HepG2 (cell line): ENCODE data around the gene SGCD. TPM values are rescaled to one million over a fixed set of nuclear protein-coding genes. Genes with fewer than 3 reads are reported as not detected.

ENCODE experiments used
- ATAC-seq: fragments of 200-7000 bp; cut with Tn5 transposase; 3 replicates; pipeline ENCODE4 v1.9.1; 2020; ENCODE audit warnings: mild to moderate bottlenecking, moderate library complexity
- BruUV-seq: library from RNA; stranded (reverse); fragments of 400-500 nt; replicated peaks from 2 replicates; lab custom pipeline; 2021; lab: Mats Ljungman, UMichigan
- CTCF ChIA-PET: fragments of 300-600 bp; formaldehyde crosslinking; extraction: SDS; loops from one replicate; lab custom pipeline; 2021; ENCODE audit warnings: low total read pairs, inconsistent platforms, low intra/inter-chr PET ratio; lab: Yijun Ruan, JAX
- POLR2A ChIA-PET: fragments of 350-600 bp; sonication (Branson Sonifier 250); formaldehyde crosslinking; loops from one replicate; lab custom pipeline; 2020; ENCODE audit warnings: antibody characterized with exemption, inconsistent platforms; lab: Yijun Ruan, JAX
- DNase-seq: peaks from one replicate; pipeline ENCODE4 v3.0.0-alpha.2; 2015; ENCODE audit warnings: low spot score
- FAIRE-seq: peaks from 3 replicates; lab custom pipeline; 2011; peaks lifted over from hg19 to GRCh38; lab: Jason Lieb, UNC
- H2AFZ ChIP-seq: one replicate; pipeline ENCODE4 v1.6.1; 2011; ENCODE audit warnings: low read length, inconsistent platforms
- H3K27ac ChIP-seq: fragments of 300-600 bp; 3 replicates; pipeline ENCODE4 v1.8.0; 2011; ENCODE audit warnings: mixed run types, mild to moderate bottlenecking, mixed read lengths, low read length, inconsistent platforms; ENCODE audit not compliant: insufficient read depth; ENCODE audit errors: extremely low read length
- H3K27me3 ChIP-seq, 2 experiments: fragments of 200-600 bp in 1 of 2; 2 replicates in 1 of 2; 3 replicates in 1 of 2; pipeline versions ENCODE4 v1.6.0 to v1.8.0; 2011; ENCODE audit warnings: low read length in 2 of 2, mild to moderate bottlenecking in 2 of 2, moderate library complexity in 2 of 2, inconsistent platforms in 1 of 2; ENCODE audit not compliant: insufficient read depth in 2 of 2, control insufficient read depth in 1 of 2
- H3K36me3 ChIP-seq, 2 experiments: fragments of 200-600 bp in 1 of 2; replicated peaks in 1 of 2; 2 replicates in 1 of 2; 3 replicates in 1 of 2; pipeline versions ENCODE4 v1.5.1 to v1.8.0; 2011; ENCODE audit warnings: low read length in 2 of 2, inconsistent platforms in 1 of 2; ENCODE audit not compliant: insufficient read depth in 2 of 2, control insufficient read depth in 1 of 2
- H3K4me1 ChIP-seq: 2 replicates; pipeline ENCODE4 v1.5.1; 2012; ENCODE audit warnings: low read length, inconsistent platforms; ENCODE audit not compliant: insufficient read depth
- H3K4me2 ChIP-seq: 2 replicates; pipeline ENCODE4 v1.6.0; 2011; ENCODE audit warnings: low read depth, low read length, inconsistent platforms
- H3K4me3 ChIP-seq, 3 experiments: fragments of 200-600 bp in 1 of 3; sonication (generic), shearing (Covaris generic) in 1 of 3; replicated peaks in 1 of 3; 2 replicates each; pipeline ENCODE4 v1.5.1; 2011 to 2016; ENCODE audit warnings: low read length in 3 of 3, inconsistent platforms in 2 of 3, low read depth in 2 of 3, mild to moderate bottlenecking in 2 of 3, control low read depth in 1 of 3, mixed read lengths in 1 of 3; ENCODE audit not compliant: insufficient read depth in 1 of 3
- H3K79me2 ChIP-seq: one replicate; pipeline ENCODE4 v1.6.1; 2011; ENCODE audit warnings: low read length, inconsistent platforms; ENCODE audit not compliant: insufficient read depth
- H3K9ac ChIP-seq: 2 replicates; pipeline ENCODE4 v1.6.0; 2011; ENCODE audit warnings: mild to moderate bottlenecking, low read depth, low read length, inconsistent platforms; ENCODE audit not compliant: insufficient read depth
- H3K9me3 ChIP-seq: 2 replicates; pipeline ENCODE4 v1.5.1; 2012; ENCODE audit warnings: mild to moderate bottlenecking, low read length
- H4K20me1 ChIP-seq: 2 replicates; pipeline ENCODE4 v1.6.0; 2011; ENCODE audit warnings: inconsistent platforms, mild to moderate bottlenecking, low read length, moderate library complexity; ENCODE audit not compliant: insufficient read depth
- ISL2 ChIP-seq: sonication (generic); formaldehyde crosslinking; IDR thresholded peaks from 2 replicates; pipeline ENCODE4 v1.5.0; 2020; ENCODE audit warnings: missing genetic modification reagents
- NFKB2 ChIP-seq: sonication (generic); formaldehyde crosslinking; IDR thresholded peaks from 2 replicates; pipeline ENCODE4 v1.4.0; 2020; ENCODE audit warnings: missing genetic modification reagents, borderline replicate concordance
- SIX4 ChIP-seq: sonication (generic); formaldehyde crosslinking; IDR thresholded peaks from 2 replicates; pipeline ENCODE4 v1.4.0; 2020; ENCODE audit warnings: missing genetic modification reagents
- TARDBP ChIP-seq: sonication (generic); formaldehyde crosslinking; IDR thresholded peaks from 2 replicates; pipeline ENCODE4 v1.8.0; 2022; ENCODE audit warnings: mild to moderate bottlenecking, missing genetic modification reagents
- ZMYM4 ChIP-seq: sonication (generic); formaldehyde crosslinking; IDR thresholded peaks from 2 replicates; pipeline ENCODE4 v1.8.1; 2023; ENCODE audit warnings: mild to moderate bottlenecking, missing genetic modification reagents
- ZNF230 ChIP-seq: sonication (generic); formaldehyde crosslinking; IDR thresholded peaks from 2 replicates; pipeline ENCODE4 v1.4.0; 2020; ENCODE audit warnings: mild to moderate bottlenecking, missing genetic modification reagents
- ZNF292 ChIP-seq: sonication (generic); formaldehyde crosslinking; IDR thresholded peaks from 2 replicates; pipeline ENCODE4 v1.8.1; 2022; ENCODE audit warnings: mild to moderate bottlenecking, low read depth, missing genetic modification reagents, borderline replicate concordance
- ZNF7 ChIP-seq: IDR thresholded peaks from 2 replicates; pipeline ENCODE4 v1.6.1; 2016; ENCODE audit warnings: missing biosample characterization, missing genetic modification reagents
- ZSCAN25 ChIP-seq: sonication (generic); formaldehyde crosslinking; IDR thresholded peaks from 2 replicates; pipeline ENCODE4 v1.8.0; 2022; ENCODE audit warnings: mild to moderate bottlenecking, missing genetic modification reagents
- WGBS: methylation state at CpG from one replicate; pipeline ENCODE4 v1.1.6; 2017; ENCODE audit warnings: low lambda C conversion rate; 5-methylcytosine and 5-hydroxymethylcytosine counted together
- in situ Hi-C: cut with HindIII; loops from 2 replicates; pipeline ENCODE4 v1.10.0; 2017; ENCODE audit warnings: low pct_unique_long_range_greater_than_20kb; ENCODE audit not compliant: extremely low pct_ligation_motif_present
- intact Hi-C: fragments of 100-400 bp; cut with micrococcal nuclease; formaldehyde crosslinking; loops from one replicate; pipeline ENCODE4 v1.10.0; 2022; ENCODE audit not compliant: unreplicated experiment
- polyA plus RNA-seq, 8 experiments: library from polyadenylated mRNA; depleted of rRNA in 3 of 8; stranded (reverse) in 7 of 8; unstranded in 1 of 8; fragments of >200 nt; fragmentation: Illumina TruSeq in 4 of 8; extraction: Trizol in 4 of 8; gene quantifications; 2 replicates each; pipeline versions ENCODE4 v1.2.1 to v1.2.3, GENCODE V29; 2011 to 2016; ENCODE audit warnings: low read depth in 4 of 8, missing spikeins in 1 of 8, mixed read lengths in 1 of 8; ENCODE audit not compliant: insufficient read depth in 1 of 8
- total RNA-seq, 5 experiments: library from RNA; depleted of rRNA; stranded (reverse); fragments of >200 nt; fragmentation: Illumina TruSeq; extraction: Trizol; gene quantifications; 2 replicates each; pipeline ENCODE4 v1.2.3, GENCODE V29; 2016; ENCODE audit warnings: low read depth in 1 of 5
- TF ChIP-seq, protein P1 (sequence below): sonication (generic); formaldehyde crosslinking; conservative IDR thresholded peaks from 2 replicates; pipeline ENCODE4 v1.8.0; 2022; ENCODE audit warnings: mild to moderate bottlenecking, moderate library complexity, missing genetic modification reagents
- TF ChIP-seq, protein P2 (sequence below): sonication (generic); formaldehyde crosslinking; IDR thresholded peaks from 2 replicates; pipeline ENCODE4 v1.4.0; 2020; ENCODE audit warnings: missing genetic modification reagents, borderline replicate concordance
- TF ChIP-seq, protein P3 (sequence below): sonication (generic); formaldehyde crosslinking; IDR thresholded peaks from 2 replicates; pipeline ENCODE4 v1.5.1; 2020; ENCODE audit warnings: missing genetic modification reagents, mild to moderate bottlenecking, borderline replicate concordance
- TF ChIP-seq, protein P4 (sequence below): sonication (generic); formaldehyde crosslinking; IDR thresholded peaks from 2 replicates; pipeline ENCODE4 v1.5.0; 2020; ENCODE audit warnings: missing genetic modification reagents

Gene SGCD
- total and polyA plus RNA-seq, 2 of the 13 experiments (the other 11 are each of a cell fraction or from before 2014, with no cell fraction given), result not detected

DNA sequence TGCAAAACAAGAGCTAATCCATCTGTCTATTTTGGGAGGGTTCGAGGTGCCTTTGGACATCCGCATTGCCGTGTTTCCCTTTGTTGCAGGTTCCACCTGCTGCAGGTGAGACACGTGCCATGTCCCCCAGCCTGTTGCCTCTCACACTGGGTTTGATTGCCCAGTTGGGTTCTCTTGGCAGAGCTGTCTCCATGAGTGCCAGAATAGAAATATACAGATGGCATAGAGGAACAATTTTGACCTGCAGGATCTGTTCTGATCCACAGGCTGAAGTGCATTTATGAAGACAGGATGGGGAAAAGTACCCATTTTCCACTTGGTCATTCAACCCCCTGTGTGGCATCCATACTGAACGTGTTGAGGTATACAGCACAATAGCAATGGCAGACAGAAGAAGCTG, 178.1 kb downstream of the SGCD start:
- no TSS peak for BruUV-seq
- Histone ChIP-seq H2AFZ (no peak overlapping the region), H3K27me3 (no peaks in the 10 kb centered on the region; a peak in 1 of 5 replicates), H4K20me1 (no peaks in the 10 kb centered on the region), H3K4me1 (no peaks in the 10 kb centered on the region), H3K4me2 (no peak overlapping the region), H3K36me3 (no peaks in the 10 kb centered on the region), H3K9ac (no peak overlapping the region), H3K4me3 (no peak overlapping the region), H3K79me2 (no peaks in the 10 kb centered on the region), H3K9me3 (no peaks in the 10 kb centered on the region), H3K27ac (no peak overlapping the region)
- POLR2A ChIA-PET, result no interaction called here
- no peak for TF ChIP-seq ZSCAN25
- TF ChIP-seq, protein P1, sequence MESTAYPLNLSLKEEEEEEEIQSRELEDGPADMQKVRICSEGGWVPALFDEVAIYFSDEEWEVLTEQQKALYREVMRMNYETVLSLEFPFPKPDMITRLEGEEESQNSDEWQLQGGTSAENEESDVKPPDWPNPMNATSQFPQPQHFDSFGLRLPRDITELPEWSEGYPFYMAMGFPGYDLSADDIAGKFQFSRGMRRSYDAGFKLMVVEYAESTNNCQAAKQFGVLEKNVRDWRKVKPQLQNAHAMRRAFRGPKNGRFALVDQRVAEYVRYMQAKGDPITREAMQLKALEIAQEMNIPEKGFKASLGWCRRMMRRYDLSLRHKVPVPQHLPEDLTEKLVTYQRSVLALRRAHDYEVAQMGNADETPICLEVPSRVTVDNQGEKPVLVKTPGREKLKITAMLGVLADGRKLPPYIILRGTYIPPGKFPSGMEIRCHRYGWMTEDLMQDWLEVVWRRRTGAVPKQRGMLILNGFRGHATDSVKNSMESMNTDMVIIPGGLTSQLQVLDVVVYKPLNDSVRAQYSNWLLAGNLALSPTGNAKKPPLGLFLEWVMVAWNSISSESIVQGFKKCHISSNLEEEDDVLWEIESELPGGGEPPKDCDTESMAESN (CRISPR knock-in tag), result no peak
- TF ChIP-seq ZNF230 (CRISPR knock-in tag), result no peak
- no peak for TF ChIP-seq SIX4 (CRISPR knock-in tag)
- no peak for TF ChIP-seq ISL2 (CRISPR knock-in tag)
- FAIRE-seq (no peak), DNase-seq (no peak), ATAC-seq (no peak)
- CTCF ChIA-PET, result no interaction called here
- in situ Hi-C loops, result no loop called here
- 4% methylated on average over 5 of the region's 5 CpGs for WGBS
- intact Hi-C loops, result no loop called here

DNA sequence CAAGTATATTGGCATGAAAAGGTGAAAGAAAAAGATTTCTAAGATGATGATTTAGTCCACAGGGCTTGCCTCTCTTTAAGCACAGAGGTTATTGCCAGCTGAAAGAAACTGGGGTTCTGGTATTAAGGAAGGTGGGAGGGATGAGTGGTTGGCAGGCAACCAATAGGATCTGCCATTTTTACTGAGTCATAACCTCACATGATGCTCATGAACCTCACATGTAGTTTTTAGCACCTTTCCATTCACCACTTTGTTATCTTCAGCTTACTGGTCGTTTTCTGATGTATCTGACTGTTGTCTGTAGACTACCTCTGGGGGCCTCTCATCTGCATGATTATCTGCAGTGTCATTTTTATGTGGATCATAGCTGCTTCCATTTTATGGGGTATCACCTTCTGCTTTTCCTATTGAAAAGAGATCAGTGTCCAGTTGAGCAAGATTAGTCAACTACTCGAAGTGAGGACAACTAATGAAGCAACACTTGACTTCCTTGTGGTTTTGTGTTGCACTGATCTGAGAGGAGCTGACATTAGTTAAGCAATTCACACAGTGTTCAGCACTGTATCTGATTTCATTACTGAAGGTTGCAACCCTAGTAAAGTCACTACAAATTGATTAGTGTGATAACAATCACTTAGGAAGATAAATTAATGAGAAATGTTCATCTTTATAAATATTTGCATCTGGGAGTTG, 186.3 kb downstream of the SGCD start:
- BruUV-seq, result no TSS peak
- Histone ChIP-seq H3K36me3 (no peaks in the 10 kb centered on the region), H4K20me1 (no peaks in the 10 kb centered on the region), H3K9me3 (no peaks in the 10 kb centered on the region; the same call in 1 of the 2 replicates), H3K4me3 (no peak overlapping the region), H3K27me3 (no peaks in the 10 kb centered on the region), H2AFZ (no peak overlapping the region), H3K79me2 (no peaks in the 10 kb centered on the region), H3K27ac (no peak overlapping the region), H3K4me2 (no peak overlapping the region), H3K9ac (no peak overlapping the region), H3K4me1 (no peaks in the 10 kb centered on the region)
- ATAC-seq (no peak), FAIRE-seq (no peak), DNase-seq (no peak)
- ChIA-PET POLR2A (no interaction called here), CTCF (no interaction called here)
- intact Hi-C loops, result no loop called here
- 0% methylated on average over 2 of the region's 2 CpGs for WGBS
- in situ Hi-C loops, result no loop called here
- no peak for TF ChIP-seq ZNF7 (CRISPR knock-in tag)
- TF ChIP-seq NFKB2 (CRISPR knock-in tag), result no peak
- TF ChIP-seq, protein P2, sequence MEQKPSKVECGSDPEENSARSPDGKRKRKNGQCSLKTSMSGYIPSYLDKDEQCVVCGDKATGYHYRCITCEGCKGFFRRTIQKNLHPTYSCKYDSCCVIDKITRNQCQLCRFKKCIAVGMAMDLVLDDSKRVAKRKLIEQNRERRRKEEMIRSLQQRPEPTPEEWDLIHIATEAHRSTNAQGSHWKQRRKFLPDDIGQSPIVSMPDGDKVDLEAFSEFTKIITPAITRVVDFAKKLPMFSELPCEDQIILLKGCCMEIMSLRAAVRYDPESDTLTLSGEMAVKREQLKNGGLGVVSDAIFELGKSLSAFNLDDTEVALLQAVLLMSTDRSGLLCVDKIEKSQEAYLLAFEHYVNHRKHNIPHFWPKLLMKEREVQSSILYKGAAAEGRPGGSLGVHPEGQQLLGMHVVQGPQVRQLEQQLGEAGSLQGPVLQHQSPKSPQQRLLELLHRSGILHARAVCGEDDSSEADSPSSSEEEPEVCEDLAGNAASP, result no peak
- TF ChIP-seq, protein P3, sequence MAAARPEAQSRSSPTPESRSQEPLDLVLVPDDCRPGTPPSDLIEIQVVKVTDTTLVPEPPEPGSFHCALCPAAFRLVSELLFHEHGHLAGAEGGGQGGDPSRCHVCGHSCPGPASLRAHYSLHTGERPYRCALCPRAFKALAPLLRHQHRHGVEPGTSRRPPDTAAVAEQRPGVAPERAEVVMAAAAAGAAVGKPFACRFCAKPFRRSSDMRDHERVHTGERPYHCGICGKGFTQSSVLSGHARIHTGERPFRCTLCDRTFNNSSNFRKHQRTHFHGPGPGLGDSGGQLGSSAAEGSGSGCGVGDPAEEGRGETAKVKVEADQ, result no peak
- TF ChIP-seq, protein P4, sequence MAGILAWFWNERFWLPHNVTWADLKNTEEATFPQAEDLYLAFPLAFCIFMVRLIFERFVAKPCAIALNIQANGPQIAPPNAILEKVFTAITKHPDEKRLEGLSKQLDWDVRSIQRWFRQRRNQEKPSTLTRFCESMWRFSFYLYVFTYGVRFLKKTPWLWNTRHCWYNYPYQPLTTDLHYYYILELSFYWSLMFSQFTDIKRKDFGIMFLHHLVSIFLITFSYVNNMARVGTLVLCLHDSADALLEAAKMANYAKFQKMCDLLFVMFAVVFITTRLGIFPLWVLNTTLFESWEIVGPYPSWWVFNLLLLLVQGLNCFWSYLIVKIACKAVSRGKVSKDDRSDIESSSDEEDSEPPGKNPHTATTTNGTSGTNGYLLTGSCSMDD (CRISPR knock-in tag), result no peak
- TF ChIP-seq TARDBP (CRISPR knock-in tag), result no peak
- no peak for TF ChIP-seq ZNF292
- no peak for TF ChIP-seq ZMYM4 (CRISPR knock-in tag)
